ENCODE measurements around the gene ATXN8OS. TPM values are rescaled to one million over a fixed set of nuclear protein-coding genes. Genes with fewer than 3 reads are reported as not detected.

Gene ATXN8OS
- total and polyA plus RNA-seq, 2 experiments from 2014 or later = 0.23 TPM; not detected in 1

GRCh38 chr13:70104481-70104880 lies 3.1 kb upstream of the ATXN8OS start:
- no peaks in the 10 kb centered on the region for H4K20me1 ChIP-seq (ENCODE audit: insufficient read depth, poor library complexity, severe bottlenecking)
- no peaks in the 10 kb centered on the region for H3K36me3 ChIP-seq (replicated peaks; ENCODE audit: insufficient read depth, low read depth)
- no peaks in the 10 kb centered on the region for H3K4me1 ChIP-seq (ENCODE audit: insufficient read depth)
- H3K4me2 ChIP-seq = no peak overlapping the region
- no peaks in the 10 kb centered on the region for H3K9me2 ChIP-seq (replicated peaks; ENCODE audit: insufficient read depth)
- H2AFZ ChIP-seq = no peak overlapping the region
- H3K27ac ChIP-seq = no peak overlapping the region
- H3K9me3 ChIP-seq (ENCODE audit: low read depth) = no peaks in the 10 kb centered on the region
- H3K79me2 ChIP-seq = no peaks in the 10 kb centered on the region
- peaks cover 29% of the 10 kb centered on the region for H3K27me3 ChIP-seq
- no peak for DNase-seq (ENCODE audit: low spot score)
- no peak overlapping the region for H3K4me3 ChIP-seq
- TF ChIP-seq EZH2 (IDR thresholded peaks at IDR 0.05; ENCODE audit: borderline replicate concordance) (no peak), CTCF (IDR thresholded peaks at IDR 0.05; ENCODE audit: poor library complexity) (no peak), EZH2phosphoT487 (IDR thresholded peaks at IDR 0.05; ENCODE audit: low read depth, severe bottlenecking, unreplicated experiment) (no peak)

GRCh38 chr13:70107125-70107497 lies 515 bp upstream of the ATXN8OS start:
- no peak for DNase-seq (ENCODE audit: low spot score)
- H2AFZ ChIP-seq = no peak overlapping the region
- TF ChIP-seq EZH2 (IDR thresholded peaks at IDR 0.05; ENCODE audit: borderline replicate concordance) = no peak
- no peak for TF ChIP-seq EZH2phosphoT487 (IDR thresholded peaks at IDR 0.05; ENCODE audit: low read depth, severe bottlenecking, unreplicated experiment)
- TF ChIP-seq CTCF (IDR thresholded peaks at IDR 0.05; ENCODE audit: poor library complexity) = no peak
- H3K4me2 ChIP-seq = peak overlapping the region; percentile 84
- H3K27ac ChIP-seq = no peak overlapping the region
- no peaks in the 10 kb centered on the region for H3K9me2 ChIP-seq (replicated peaks; ENCODE audit: insufficient read depth)
- WGBS (ENCODE audit: low lambda C conversion rate, missing lambda C conversion rate) = 44% methylated on average over 9 of the region's 9 CpGs
- H4K20me1 ChIP-seq (ENCODE audit: insufficient read depth, poor library complexity, severe bottlenecking) = no peaks in the 10 kb centered on the region
- no peaks in the 10 kb centered on the region for H3K36me3 ChIP-seq (replicated peaks; ENCODE audit: insufficient read depth, low read depth)
- H3K4me1 ChIP-seq (ENCODE audit: insufficient read depth) = no peaks in the 10 kb centered on the region
- H3K4me3 ChIP-seq = no peak overlapping the region
- no peaks in the 10 kb centered on the region for H3K79me2 ChIP-seq
- H3K27me3 ChIP-seq = peaks cover 31% of the 10 kb centered on the region
- no peaks in the 10 kb centered on the region for H3K9me3 ChIP-seq (ENCODE audit: low read depth)

DNA sequence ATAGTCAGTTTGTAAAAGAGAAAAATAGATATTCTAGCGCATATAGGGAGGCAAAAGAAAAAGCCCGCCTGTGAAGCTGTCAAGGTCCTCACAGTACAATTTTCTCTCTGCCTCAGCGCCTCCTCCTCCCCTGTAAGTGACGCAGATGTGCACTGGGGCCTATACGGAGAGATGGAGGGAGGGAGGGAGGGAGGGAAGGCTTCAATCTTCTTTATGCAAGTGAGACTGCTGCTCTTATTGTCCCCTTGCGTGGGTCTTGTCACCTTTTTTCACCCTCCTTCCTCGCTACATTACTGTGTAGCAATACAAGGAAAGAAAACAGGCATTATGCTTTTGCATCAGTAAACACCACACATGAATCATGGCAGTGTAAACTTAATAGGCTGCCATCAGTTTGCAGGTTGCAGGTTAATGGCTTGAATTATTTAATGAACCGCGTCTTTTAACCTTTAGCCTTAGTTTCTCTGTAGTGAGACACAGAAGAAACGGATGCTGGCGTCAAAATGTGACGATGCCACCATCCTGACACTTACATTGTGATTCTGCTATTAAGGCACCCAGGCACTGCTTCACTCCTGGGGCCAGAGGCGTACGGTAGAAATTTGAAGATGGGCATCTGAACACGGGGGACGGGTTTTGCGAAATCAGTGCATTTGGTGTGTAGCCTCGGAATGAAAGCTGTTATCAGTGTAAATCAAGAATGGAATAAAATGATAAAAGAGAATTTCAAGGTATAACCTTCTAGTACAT lies 905 bp downstream of the ATXN8OS start, which contains the start of gene KLHL1:
KLHL1 (minus strand) TSS at position 97 of the 750 bp plus-strand sequence. CDS start 753 bp downstream, outside the sequence.
- Histone ChIP-seq H3K36me3 (replicated peaks; ENCODE audit: insufficient read depth, low read depth) (no peaks in the 10 kb centered on the region), H3K4me2 (peak within 1 kb of the TSS; percentile 84), H3K79me2 (no peaks in the 10 kb centered on the region), H3K4me1 (ENCODE audit: insufficient read depth) (no peaks in the 10 kb centered on the region), H3K4me3 (no peak within 1 kb of the TSS), H3K27ac (no peak within 1 kb of the TSS), H4K20me1 (ENCODE audit: insufficient read depth, poor library complexity, severe bottlenecking) (no peaks in the 10 kb centered on the region), H3K9me3 (ENCODE audit: low read depth) (no peaks in the 10 kb centered on the region), H2AFZ (peak within 1 kb of the TSS; percentile 27), H3K9me2 (replicated peaks; ENCODE audit: insufficient read depth) (no peaks in the 10 kb centered on the region), H3K27me3 (peaks cover 31% of the 10 kb centered on the region)
- DNase-seq (ENCODE audit: low spot score) = no peak
- TF ChIP-seq CTCF (IDR thresholded peaks at IDR 0.05; ENCODE audit: poor library complexity) (no peak), EZH2 (IDR thresholded peaks at IDR 0.05; ENCODE audit: borderline replicate concordance) (no peak), EZH2phosphoT487 (IDR thresholded peaks at IDR 0.05; ENCODE audit: low read depth, severe bottlenecking, unreplicated experiment) (no peak)
- WGBS (ENCODE audit: low lambda C conversion rate, missing lambda C conversion rate) = 74% methylated on average over 18 of the region's 18 CpGs
